GM18951 (cell line): Measurements from ENCODE around the gene DYNC2LI1.

ENCODE experiments used
- POLR2A ChIP-seq: IDR thresholded peaks from 4 replicates; pipeline ENCODE4 v1.6.1; 2011; ENCODE audit warnings: mild to moderate bottlenecking; ENCODE audit not compliant: insufficient read length, insufficient read depth; ENCODE audit errors: extremely low read depth
- in situ Hi-C: fragments of 300-500 bp; cut with MboI; formaldehyde crosslinking; loops from one replicate; pipeline ENCODE4 v1.12.0; 2022; ENCODE audit warnings: low sequenced_read_pairs, mixed read lengths, inconsistent platforms; ENCODE audit not compliant: unreplicated experiment

Gene DYNC2LI1

DNA sequence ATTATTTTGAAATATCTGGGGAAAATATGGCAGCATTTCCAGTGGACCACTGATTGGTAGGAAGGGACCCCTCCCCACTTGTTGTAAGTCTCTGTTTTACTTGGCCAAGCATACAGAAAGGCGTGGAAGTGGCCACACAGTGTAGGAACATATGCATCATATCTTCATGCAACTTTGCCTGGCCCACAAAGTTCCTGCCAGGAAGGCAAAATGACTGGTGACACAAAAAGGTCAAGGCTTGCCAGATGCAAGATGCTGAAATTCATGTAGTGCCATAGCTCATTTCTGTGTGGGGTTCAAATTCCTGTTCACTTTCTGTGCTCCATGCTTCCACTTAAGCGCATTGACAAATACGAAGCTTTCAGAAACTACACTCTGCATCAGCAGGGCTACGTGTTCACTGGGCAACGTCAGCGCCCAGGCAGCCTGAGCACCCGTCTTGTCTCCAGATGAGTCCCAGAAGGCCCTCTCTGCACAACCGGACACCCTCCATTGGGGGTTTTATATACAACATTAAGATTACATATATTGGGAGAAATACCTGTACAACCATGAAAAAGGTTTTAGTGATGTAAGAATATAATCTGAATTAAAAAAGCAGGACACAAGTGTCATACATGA, 3.6 kb downstream of the DYNC2LI1 start:
- in situ Hi-C loops = no loop called here
- no peak for TF ChIP-seq POLR2A

- in situ Hi-C loops = no loop called here
- no peak for TF ChIP-seq POLR2A
These were observed 4.4 kb downstream of the DYNC2LI1 start for GRCh38 chr2:43778233-43778632.

DNA sequence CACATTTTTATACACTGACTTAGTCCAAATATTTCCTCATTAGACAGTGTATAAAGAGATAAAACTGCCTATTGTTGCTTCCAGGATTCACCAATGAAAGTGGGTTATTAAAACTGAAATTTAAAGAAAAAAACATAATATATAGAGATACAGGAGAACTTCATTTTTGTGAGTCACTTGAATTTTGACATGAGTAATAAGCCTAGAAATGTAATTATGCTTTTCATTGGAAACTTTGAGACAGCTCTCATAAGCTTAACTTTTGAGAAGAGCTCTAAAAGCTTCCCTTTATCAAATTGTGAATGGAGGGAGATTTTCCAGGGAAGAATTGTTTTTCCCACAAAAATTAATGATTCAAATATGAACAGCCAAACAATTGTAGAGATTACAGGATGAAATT, 14.1 kb downstream of the DYNC2LI1 start:
- in situ Hi-C loops = no loop called here
- TF ChIP-seq POLR2A = no peak

DNA sequence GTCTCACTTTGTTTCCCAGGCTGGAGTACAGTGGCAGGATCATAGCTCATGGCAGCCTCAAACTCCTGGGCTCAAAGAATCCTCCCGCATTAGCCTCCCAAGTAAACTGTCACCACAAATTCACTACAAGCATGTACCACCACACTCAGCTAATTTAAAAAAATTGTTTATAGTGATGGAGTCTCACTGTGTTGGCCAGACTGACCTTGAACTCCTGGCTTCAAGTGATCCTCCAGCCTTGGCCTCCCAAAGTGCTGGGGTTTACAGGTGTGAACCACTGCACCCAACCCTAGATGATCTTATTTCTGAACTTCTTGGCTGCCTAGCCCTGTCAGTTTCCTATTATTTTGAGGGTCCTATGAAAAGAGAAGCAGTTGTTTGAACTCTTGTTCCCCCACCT, 14.8 kb downstream of the DYNC2LI1 start:
- TF ChIP-seq POLR2A = no peak
- in situ Hi-C loops = no loop called here

GRCh38 chr2:43790147-43790546, 16.3 kb downstream of the DYNC2LI1 start:
- in situ Hi-C loops = no loop called here
- no peak for TF ChIP-seq POLR2A

DNA sequence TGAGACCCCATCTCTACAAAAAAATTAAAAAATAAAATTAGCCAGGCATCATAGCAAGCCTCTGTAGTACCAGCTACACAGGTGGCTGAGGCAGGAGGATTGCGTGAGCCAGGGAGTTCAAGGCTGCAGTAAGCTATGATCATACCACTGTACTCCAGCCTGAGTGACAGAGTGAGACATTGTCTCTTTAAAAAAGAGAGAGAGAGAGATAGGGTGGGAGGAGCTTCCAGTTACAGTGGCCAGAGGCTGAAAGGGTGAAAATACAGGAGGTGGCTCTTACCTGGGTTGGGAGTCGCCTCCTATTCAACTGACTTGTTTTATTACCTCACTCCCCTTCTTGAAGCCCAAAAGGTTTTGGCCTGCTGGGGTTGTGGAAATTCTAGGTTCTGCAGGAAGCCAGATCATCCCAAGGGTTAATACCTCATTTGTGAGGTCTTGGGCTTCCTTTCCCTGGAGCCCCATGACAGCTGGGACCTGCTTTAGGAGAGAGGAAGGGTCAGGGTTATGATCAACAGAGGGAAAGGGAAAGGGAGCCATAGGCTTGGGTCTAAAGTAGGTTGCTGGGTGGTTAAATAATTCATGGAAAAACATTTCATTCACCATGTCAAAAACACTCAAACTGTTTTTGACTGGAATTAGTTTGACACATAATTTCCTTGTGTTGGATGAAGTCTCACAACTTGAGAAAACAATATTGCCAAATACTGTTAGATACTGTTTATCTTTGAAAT, 17.4 kb downstream of the DYNC2LI1 start:
- TF ChIP-seq POLR2A = no peak
- in situ Hi-C loops = no loop called here

DNA sequence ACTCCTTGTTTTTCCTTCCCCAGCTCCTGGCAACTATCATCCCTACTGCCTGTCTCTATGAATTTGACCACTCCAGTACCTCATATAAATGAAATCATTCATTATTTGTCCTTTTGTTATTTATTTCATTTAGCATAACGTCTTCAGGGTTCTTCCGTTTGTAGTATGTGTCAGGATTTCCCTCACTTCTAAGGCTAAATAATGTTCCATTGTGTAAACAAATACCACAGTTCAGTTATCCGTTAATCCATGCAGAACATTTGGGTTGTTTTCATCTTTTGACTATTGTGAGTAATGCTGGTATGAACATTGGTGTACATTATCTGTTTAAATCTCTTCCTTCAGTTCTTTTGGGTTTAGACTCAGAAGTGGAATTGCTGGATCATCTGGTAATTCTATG, 18.8 kb downstream of the DYNC2LI1 start:
- in situ Hi-C loops = no loop called here
- no peak for TF ChIP-seq POLR2A

DNA sequence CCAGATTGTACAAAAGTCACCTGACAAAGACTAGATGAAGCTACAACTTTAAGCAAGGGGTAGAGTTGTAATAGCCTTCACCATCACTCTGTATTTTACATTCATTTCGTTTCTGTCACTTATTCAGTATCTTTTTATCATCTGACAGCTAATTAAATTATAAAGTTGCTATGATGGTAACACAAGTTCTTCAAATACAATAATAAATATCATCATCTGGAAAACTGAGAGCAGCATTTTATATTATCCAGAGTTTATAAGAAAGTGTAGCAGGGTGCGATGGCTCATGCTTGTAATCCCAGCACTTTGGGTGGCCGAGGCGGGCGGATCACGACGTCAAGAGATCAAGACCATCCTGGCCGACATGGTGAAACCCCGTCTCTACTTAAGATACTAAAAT, 21.1 kb downstream of the DYNC2LI1 start:
- in situ Hi-C loops = no loop called here
- no peak for TF ChIP-seq POLR2A

GRCh38 chr2:43796206-43796605, 22.4 kb downstream of the DYNC2LI1 start:
- TF ChIP-seq POLR2A = no peak
- in situ Hi-C loops = no loop called here

GRCh38 chr2:43798300-43798699, 24.5 kb downstream of the DYNC2LI1 start:
- in situ Hi-C loops = no loop called here
- TF ChIP-seq POLR2A = no peak

DNA sequence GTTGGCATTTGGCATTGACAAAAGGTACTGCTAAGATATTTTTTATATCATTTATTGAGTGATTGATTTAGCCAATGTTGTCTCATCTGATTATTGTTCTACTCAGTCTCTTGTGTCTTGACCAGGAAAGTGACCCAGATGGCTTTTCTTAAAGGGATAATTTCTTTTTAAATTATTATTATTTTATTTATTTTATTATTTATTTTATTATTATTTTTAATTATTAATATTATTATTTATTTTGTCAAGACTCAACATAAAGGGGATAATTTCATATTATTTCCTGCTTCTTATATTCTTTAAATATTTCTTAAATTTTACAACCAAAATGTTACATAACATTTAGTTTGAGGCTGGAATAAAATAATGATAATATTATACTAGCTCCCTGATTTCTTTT, 27.1 kb downstream of the DYNC2LI1 start:
- no peak for TF ChIP-seq POLR2A
- in situ Hi-C loops = no loop called here

GRCh38 chr2:43802135-43802534, 28.3 kb downstream of the DYNC2LI1 start:
- in situ Hi-C loops = no loop called here
- TF ChIP-seq POLR2A = no peak

- TF ChIP-seq POLR2A = no peak
- in situ Hi-C loops = no loop called here
These were observed 29.3 kb downstream of the DYNC2LI1 start for GRCh38 chr2:43803113-43803512.

- TF ChIP-seq POLR2A = no peak
- in situ Hi-C loops = no loop called here
These were observed 32.8 kb downstream of the DYNC2LI1 start for GRCh38 chr2:43806719-43807031.
